ENCODE measurements around the gene GCK.
A peak's percentile ranks its signal among the peaks of the same experiment; 100 is the strongest.
"Not testable (repeated sequence)": the region's sequence is repeated elsewhere in the genome, so short reads cannot be mapped to it uniquely, and the experiment has no call there.

Gene GCK

GRCh38 chr7:44142028-44142427 lies 47.2 kb downstream of the GCK start:
- no peak for DNase-seq (ENCODE audit: low spot score)

- DNase-seq (ENCODE audit: low spot score), result no peak
Observed at GRCh38 chr7:44141221-44141850, 47.9 kb downstream of the GCK start, which contains the start of gene MYL7. MYL7 (minus strand) TSS chr7:44141332; CDS start chr7:44141305, 27 bp downstream.

- no peak for DNase-seq (ENCODE audit: low spot score)
Observed at GRCh38 chr7:44140341-44140740, 48.9 kb downstream of the GCK start.

- no peak for DNase-seq (ENCODE audit: low spot score)
Observed at GRCh38 chr7:44139311-44140010, 49.8 kb downstream of the GCK start.

- no peak for DNase-seq (ENCODE audit: low spot score)
Observed at GRCh38 chr7:44138698-44139097, 50.5 kb downstream of the GCK start.

- DNase-seq (ENCODE audit: low spot score), result no peak
Observed at GRCh38 chr7:44136731-44137130, 52.5 kb downstream of the GCK start.

GRCh38 chr7:44134943-44135628 lies 54.2 kb downstream of the GCK start:
- no peak for DNase-seq (ENCODE audit: low spot score)

- DNase-seq (ENCODE audit: low spot score), result no peak
Observed at GRCh38 chr7:44133295-44133694, 55.9 kb downstream of the GCK start.

- no peak for DNase-seq (ENCODE audit: low spot score)
Observed at GRCh38 chr7:44132039-44132438, 57.2 kb downstream of the GCK start.

- DNase-seq (ENCODE audit: low spot score), result no peak
Observed at GRCh38 chr7:44131173-44132029, 57.8 kb downstream of the GCK start.

GRCh38 chr7:44128721-44129582 lies 60.3 kb downstream of the GCK start:
- no peak for DNase-seq (ENCODE audit: low spot score)

GRCh38 chr7:44127161-44127560 lies 62.1 kb downstream of the GCK start:
- DNase-seq (ENCODE audit: low spot score), result no peak

GRCh38 chr7:44126574-44126973 lies 62.7 kb downstream of the GCK start:
- DNase-seq (ENCODE audit: low spot score), result not testable (repeated sequence)

- DNase-seq (ENCODE audit: low spot score), result no peak
Observed at GRCh38 chr7:44124822-44125202, 64.4 kb downstream of the GCK start.

GRCh38 chr7:44123190-44124003 lies 65.8 kb downstream of the GCK start, which contains the start of gene POLD2:
POLD2 (minus strand) TSS chr7:44123548; CDS start chr7:44122053, 1,495 bp downstream.
- DNase-seq (ENCODE audit: low spot score), result peak; percentile 97

GRCh38 chr7:44122529-44122928 lies 66.7 kb downstream of the GCK start:
- no peak for DNase-seq (ENCODE audit: low spot score)

GRCh38 chr7:44121761-44122420 lies 67.3 kb downstream of the GCK start:
- DNase-seq (ENCODE audit: low spot score), result no peak

GRCh38 chr7:44120395-44120794 lies 68.8 kb downstream of the GCK start:
- DNase-seq (ENCODE audit: low spot score), result no peak

GRCh38 chr7:44119829-44120380 lies 69.3 kb downstream of the GCK start:
- DNase-seq (ENCODE audit: low spot score), result no peak

Data from cerebellar cortex (tissue), 1 donor.